GM10266 (cell line): ENCODE measurements around the gene IFIT2.
"Not testable (repeated sequence)": the region's sequence is repeated elsewhere in the genome, so short reads cannot be mapped to it uniquely, and the experiment has no call there.

Experiments used
- DNase-seq: peaks from one replicate; pipeline ENCODE4 v3.0.0; 2012; ENCODE audit errors: extremely low spot score
- CTCF ChIP-seq: IDR thresholded peaks from 2 replicates; pipeline ENCODE4 v1.5.1; 2012; ENCODE audit warnings: mild to moderate bottlenecking, low read depth; ENCODE audit not compliant: control insufficient read depth, insufficient read depth; ENCODE audit errors: missing control alignments

Gene IFIT2

GRCh38 chr10:89345367-89346000 is 43.6 kb downstream of the IFIT2 start:
- TF ChIP-seq CTCF, result no peak
- no peak for DNase-seq

- TF ChIP-seq CTCF, result no peak
- no peak for DNase-seq
Measured at GRCh38 chr10:89346405-89347254, 44.8 kb downstream of the IFIT2 start.

GRCh38 chr10:89347701-89348457 is 46.0 kb downstream of the IFIT2 start:
- TF ChIP-seq CTCF, result no peak
- DNase-seq, result no peak

GRCh38 chr10:89348481-89348880 is 46.6 kb downstream of the IFIT2 start:
- TF ChIP-seq CTCF, result no peak
- no peak for DNase-seq

GRCh38 chr10:89348975-89349374 is 47.1 kb downstream of the IFIT2 start:
- no peak for DNase-seq
- no peak for TF ChIP-seq CTCF

- DNase-seq, result not testable (repeated sequence)
Measured at GRCh38 chr10:89350631-89351315, 48.9 kb downstream of the IFIT2 start.

- TF ChIP-seq CTCF, result no peak
- DNase-seq, result peak; percentile 51
Measured at GRCh38 chr10:89351412-89351779, 49.5 kb downstream of the IFIT2 start.
